Neural progenitor cell (in vitro differentiated cells): ENCODE measurements around the gene OCIAD1.
"Not testable (repeated sequence)": the region's sequence is repeated elsewhere in the genome, so short reads cannot be mapped to it uniquely, and the experiment has no call there.

Experiments used
- EZH2 ChIP-seq: fragments of 200-600 bp; sonication (generic); IDR thresholded peaks from 2 replicates; pipeline ENCODE4 v1.6.1; 2017; ENCODE audit warnings: antibody characterized with exemption, mild to moderate bottlenecking, moderate library complexity
- EZH2phosphoT487 ChIP-seq: fragments of 200-600 bp; sonication (generic); IDR thresholded peaks from 2 replicates; pipeline ENCODE4 v1.6.1; 2017; ENCODE audit warnings: antibody characterized with exemption
- TF ChIP-seq, protein P1 (sequence below): fragments of 200-600 bp; sonication (generic); IDR thresholded peaks from 2 replicates; pipeline ENCODE4 v1.5.1; 2017; ENCODE audit warnings: antibody characterized with exemption, mild to moderate bottlenecking

GRCh38 chr4:48848799-48849198, 17.9 kb downstream of the OCIAD1 start:
- TF ChIP-seq, protein P1, sequence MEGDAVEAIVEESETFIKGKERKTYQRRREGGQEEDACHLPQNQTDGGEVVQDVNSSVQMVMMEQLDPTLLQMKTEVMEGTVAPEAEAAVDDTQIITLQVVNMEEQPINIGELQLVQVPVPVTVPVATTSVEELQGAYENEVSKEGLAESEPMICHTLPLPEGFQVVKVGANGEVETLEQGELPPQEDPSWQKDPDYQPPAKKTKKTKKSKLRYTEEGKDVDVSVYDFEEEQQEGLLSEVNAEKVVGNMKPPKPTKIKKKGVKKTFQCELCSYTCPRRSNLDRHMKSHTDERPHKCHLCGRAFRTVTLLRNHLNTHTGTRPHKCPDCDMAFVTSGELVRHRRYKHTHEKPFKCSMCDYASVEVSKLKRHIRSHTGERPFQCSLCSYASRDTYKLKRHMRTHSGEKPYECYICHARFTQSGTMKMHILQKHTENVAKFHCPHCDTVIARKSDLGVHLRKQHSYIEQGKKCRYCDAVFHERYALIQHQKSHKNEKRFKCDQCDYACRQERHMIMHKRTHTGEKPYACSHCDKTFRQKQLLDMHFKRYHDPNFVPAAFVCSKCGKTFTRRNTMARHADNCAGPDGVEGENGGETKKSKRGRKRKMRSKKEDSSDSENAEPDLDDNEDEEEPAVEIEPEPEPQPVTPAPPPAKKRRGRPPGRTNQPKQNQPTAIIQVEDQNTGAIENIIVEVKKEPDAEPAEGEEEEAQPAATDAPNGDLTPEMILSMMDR: not testable (repeated sequence)
- TF ChIP-seq EZH2, EZH2phosphoT487: not testable (repeated sequence)
